A549 (cell line): Measurements from ENCODE around the gene ATP8B4.

Experiments used
- CHD2 ChIP-seq: fragments of 150-350 bp; IDR thresholded peaks from 2 replicates; pipeline ENCODE4 v1.6.1; 2014; ENCODE audit warnings: low read length; ENCODE audit not compliant: partially characterized antibody
- CTCF ChIP-seq: fragments of >200 bp; sonication (Bioruptor Twin); formaldehyde crosslinking; IDR thresholded peaks from 3 replicates; pipeline ENCODE4 v1.5.1; 2016
- POLR2A ChIP-seq: IDR thresholded peaks from 2 replicates; pipeline ENCODE4 v1.6.1; 2012; ENCODE audit warnings: mild to moderate bottlenecking, low read length
- SMC3 ChIP-seq: fragments of >200 bp; sonication (Bioruptor Twin); formaldehyde crosslinking; IDR thresholded peaks from 3 replicates; pipeline ENCODE4 v1.6.1; 2018; ENCODE audit warnings: inconsistent platforms
- SREBF2 ChIP-seq: fragments of 450-650 bp; IDR thresholded peaks from 2 replicates; pipeline ENCODE4 v1.6.1; 2014; ENCODE audit warnings: mild to moderate bottlenecking, moderate library complexity

DNA sequence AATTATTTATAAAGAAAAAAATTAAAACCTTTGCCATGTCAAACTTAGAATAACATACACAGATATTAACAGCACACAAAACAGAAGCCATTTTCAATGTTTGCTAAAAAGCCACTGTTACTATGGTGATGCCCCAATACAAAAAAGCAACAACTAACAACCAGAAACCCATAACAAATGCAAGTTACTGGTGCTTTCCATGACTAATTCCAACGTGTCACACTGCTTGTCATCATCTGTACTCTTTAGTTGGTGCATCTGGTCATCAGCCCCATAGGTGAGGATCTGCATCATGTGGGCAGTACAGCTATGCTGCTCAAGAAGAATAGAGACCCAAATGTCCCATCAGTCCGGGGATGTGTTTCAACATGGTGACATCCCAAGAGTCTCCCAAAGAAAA, 52.8 kb downstream of the ATP8B4 start:
- no peak for TF ChIP-seq SMC3
- TF ChIP-seq CHD2 = no peak
- no peak for TF ChIP-seq POLR2A
- TF ChIP-seq CTCF = no peak
- no peak for TF ChIP-seq SREBF2
